HCT116 (cell line): Measurements from ENCODE around the gene MTRFR. TPM values are rescaled to one million over a fixed set of nuclear protein-coding genes. Genes with fewer than 3 reads are reported as not detected.

Experiments used
- ATAC-seq: fragments of 200-7000 bp; cut with Tn5 transposase; 2 replicates; pipeline ENCODE4 v1.9.1; 2020; ENCODE audit warnings: mild to moderate bottlenecking, moderate library complexity
- BruUV-seq: library from RNA; stranded (reverse); fragments of 400-500 nt; replicated peaks from 2 replicates; lab custom pipeline; 2021; lab: Mats Ljungman, UMichigan
- CTCF ChIA-PET: fragments of 300-600 bp; sonication (Branson Sonifier 250); formaldehyde crosslinking; loops from one replicate; lab custom pipeline; 2021; ENCODE audit warnings: antibody characterized with exemption; lab: Charles Lee
- POLR2A ChIA-PET: fragments of 300-600, 350-600 bp; sonication (Branson Sonifier 250); formaldehyde crosslinking; loops from one replicate; lab custom pipeline; 2021; ENCODE audit warnings: antibody characterized with exemption; lab: Charles Lee
- RAD21 ChIA-PET, 2 experiments: fragments of 300-600 bp; sonication (Branson Sonifier 250); formaldehyde crosslinking; loops; one replicate each; lab custom pipeline; 2023; ENCODE audit warnings: low total read pairs in 2 of 2; ENCODE audit not compliant: uncharacterized antibody in 2 of 2, unreplicated experiment in 2 of 2, low non-redundant PET in 1 of 2; lab: Charles Lee
- DNase-seq: peaks from one replicate; pipeline ENCODE4 v3.0.0-alpha.2; 2010; ENCODE audit warnings: low read depth, low spot score
- H2AFZ ChIP-seq: fragments of 200-600 bp; shearing (Covaris generic), sonication (generic); 2 replicates; pipeline ENCODE4 v1.6.1; 2017; ENCODE audit warnings: low read depth, mixed run types, mixed read lengths, antibody characterized with exemption, low read length; ENCODE audit not compliant: poor library complexity, severe bottlenecking
- H3K27ac ChIP-seq: 2 replicates; pipeline ENCODE4 v1.5.1; 2012; ENCODE audit warnings: low read depth, low read length
- H3K27me3 ChIP-seq: fragments of 200-600 bp; sonication (generic); 2 replicates; pipeline ENCODE4 v1.6.1; 2016; ENCODE audit warnings: mixed run types, low read length, mixed read lengths; ENCODE audit not compliant: insufficient read depth
- H3K36me3 ChIP-seq, 2 experiments: fragments of 200-500 bp in 1 of 2; fragments of 200-600 bp in 1 of 2; sonication (Bioruptor generic) in 1 of 2; sonication (generic) in 1 of 2; 2 replicates each; pipeline versions ENCODE4 v1.5.1 to v1.6.1; 2014 to 2016; ENCODE audit warnings: low read length in 2 of 2, inconsistent platforms in 1 of 2, mixed read lengths in 1 of 2, mixed run types in 1 of 2; ENCODE audit not compliant: insufficient read depth in 2 of 2, control insufficient read depth in 1 of 2
- H3K4me1 ChIP-seq, 2 experiments: fragments of 200-600 bp in 1 of 2; sonication (generic) in 1 of 2; 2 replicates each; pipeline versions ENCODE4 v1.5.1 to v1.6.1; 2012 to 2017; ENCODE audit warnings: low read length in 2 of 2, inconsistent platforms in 1 of 2, mild to moderate bottlenecking in 1 of 2, mixed read lengths in 1 of 2, mixed run types in 1 of 2, moderate library complexity in 1 of 2; ENCODE audit not compliant: insufficient read depth in 2 of 2, control insufficient read depth in 1 of 2
- H3K4me2 ChIP-seq: fragments of 200-600 bp; sonication (generic); 2 replicates; pipeline ENCODE4 v1.6.1; 2017; ENCODE audit warnings: mixed run types, low read length, mixed read lengths
- H3K4me3 ChIP-seq, 2 experiments: fragments of 200-600 bp in 1 of 2; sonication (generic) in 1 of 2; replicated peaks in 1 of 2; 2 replicates each; pipeline ENCODE4 v1.5.1; 2011 to 2016; ENCODE audit warnings: low read length in 2 of 2, control low read depth in 1 of 2, low read depth in 1 of 2, mild to moderate bottlenecking in 1 of 2, mixed read lengths in 1 of 2, mixed run types in 1 of 2
- H3K79me2 ChIP-seq: fragments of 200-600 bp; sonication (generic); 2 replicates; pipeline ENCODE4 v1.6.1; 2017; ENCODE audit warnings: mild to moderate bottlenecking, mixed run types, low read length, moderate library complexity, mixed read lengths; ENCODE audit not compliant: insufficient read depth
- H3K9ac ChIP-seq: fragments of 200-600 bp; sonication (generic); 2 replicates; pipeline ENCODE4 v1.6.1; 2016; ENCODE audit warnings: low read length, mixed read lengths
- H3K9me2 ChIP-seq: fragments of 200-600 bp; sonication (generic), shearing (Covaris generic); 2 replicates; pipeline ENCODE4 v1.6.1; 2017; ENCODE audit warnings: mixed run types, mild to moderate bottlenecking, moderate library complexity; ENCODE audit not compliant: insufficient read depth
- H3K9me3 ChIP-seq, 2 experiments: fragments of 200-500 bp in 1 of 2; fragments of 200-600 bp in 1 of 2; sonication (Bioruptor generic) in 1 of 2; sonication (generic) in 1 of 2; 2 replicates each; pipeline ENCODE4 v1.6.1; 2014 to 2017; ENCODE audit warnings: low read length in 2 of 2, mixed read lengths in 2 of 2, inconsistent platforms in 1 of 2, low read depth in 1 of 2, mild to moderate bottlenecking in 1 of 2, mixed run types in 1 of 2, moderate library complexity in 1 of 2; ENCODE audit not compliant: control insufficient read depth in 1 of 2, insufficient read depth in 1 of 2
- H4K20me1 ChIP-seq: fragments of 200-600 bp; sonication (generic), shearing (Covaris generic); 2 replicates; pipeline ENCODE4 v1.6.1; 2017; ENCODE audit warnings: mixed run types, mild to moderate bottlenecking, moderate library complexity; ENCODE audit not compliant: insufficient read depth
- CEBPB ChIP-seq: IDR thresholded peaks from 2 replicates; pipeline ENCODE4 v1.6.1; 2012; ENCODE audit warnings: low read depth
- ELF1 ChIP-seq: IDR thresholded peaks from 2 replicates; pipeline ENCODE4 v1.6.1; 2012; ENCODE audit warnings: low read depth, borderline replicate concordance
- EZH2 ChIP-seq: fragments of 200-600 bp; sonication (generic); IDR thresholded peaks from 2 replicates; pipeline ENCODE4 v1.6.1; 2017; ENCODE audit warnings: antibody characterized with exemption, mixed run types
- EZH2phosphoT487 ChIP-seq: fragments of 200-600 bp; IDR thresholded peaks from 2 replicates; pipeline ENCODE4 v1.6.1; 2018; ENCODE audit warnings: antibody characterized with exemption, borderline replicate concordance
- FOSL1 ChIP-seq: IDR thresholded peaks from 2 replicates; pipeline ENCODE4 v1.6.1; 2012; ENCODE audit warnings: low read depth
- POLR2A ChIP-seq: IDR thresholded peaks from 2 replicates; pipeline ENCODE4 v1.7.0; 2011; ENCODE audit warnings: borderline replicate concordance; ENCODE audit not compliant: insufficient read depth, insufficient read length; ENCODE audit errors: extremely low read depth
- POLR2AphosphoS5 ChIP-seq: IDR thresholded peaks from 2 replicates; pipeline ENCODE4 v1.6.1; 2011; ENCODE audit warnings: mild to moderate bottlenecking, low read depth, low read length, moderate library complexity
- RAD21 ChIP-seq: IDR thresholded peaks from 2 replicates; pipeline ENCODE4 v1.6.1; 2012; ENCODE audit warnings: low read depth, mild to moderate bottlenecking
- SRF ChIP-seq: IDR thresholded peaks from 2 replicates; pipeline ENCODE4 v1.6.1; 2012; ENCODE audit warnings: low read depth
- YY1 ChIP-seq: IDR thresholded peaks from 2 replicates; pipeline ENCODE4 v1.6.1; 2011; ENCODE audit warnings: low read length, low read depth, moderate library complexity, mild to moderate bottlenecking; ENCODE audit not compliant: insufficient replicate concordance; ENCODE audit errors: extremely low read depth
- ZFX ChIP-seq: fragments of 450-650 bp; IDR thresholded peaks from 2 replicates; pipeline ENCODE4 v1.6.1; 2017
- intact Hi-C: fragments of 100-400 bp; cut with micrococcal nuclease; formaldehyde crosslinking; loops from 2 replicates; pipeline ENCODE4 v1.10.0; 2022
- total RNA-seq: library from RNA; stranded (reverse); gene quantifications from one replicate; pipeline ENCODE4 v1.2.1, GENCODE V29; 2021; ENCODE audit not compliant: unreplicated experiment
- TF ChIP-seq, protein P1 (sequence below): IDR thresholded peaks from 2 replicates; pipeline ENCODE4 v1.6.1; 2012; ENCODE audit warnings: low read depth
- TF ChIP-seq, protein P2 (sequence below), 3 experiments: fragments of 200-600 bp in 1 of 3; sonication (generic) in 1 of 3; IDR thresholded peaks in 2 of 3; conservative IDR thresholded peaks in 1 of 3; 2 replicates each; pipeline ENCODE4 v1.5.1; 2012 to 2017; ENCODE audit warnings: low read depth in 2 of 3, low read length in 2 of 3, antibody characterized with exemption in 1 of 3, borderline replicate concordance in 1 of 3, control low read depth in 1 of 3, mild to moderate bottlenecking in 1 of 3, mixed read lengths in 1 of 3, mixed run types in 1 of 3, moderate library complexity in 1 of 3; ENCODE audit not compliant: insufficient read depth in 1 of 3

MTRFR gene
- total RNA-seq, 1 experiment from 2014 or later = 27.0 TPM

GRCh38 chr12:123268850-123269249 lies 35.6 kb downstream of the MTRFR start:
- no peak for DNase-seq
- Histone ChIP-seq H3K27ac (no peak overlapping the region), H3K4me2 (no peak overlapping the region), H3K4me3 (no peak overlapping the region), H3K4me1 (peaks cover 6 to 19% of the 10 kb centered on the region in 2 experiments; a peak in 3 of 4 replicates), H3K27me3 (no peaks in the 10 kb centered on the region), H3K9me3 (no peaks in the 10 kb centered on the region), H3K9ac (no peak overlapping the region), H4K20me1 (no peaks in the 10 kb centered on the region), H3K79me2 (peaks cover 54% of the 10 kb centered on the region), H2AFZ (no peak overlapping the region), H3K9me2 (no peaks in the 10 kb centered on the region), H3K36me3 (peaks cover 3 to 13% of the 10 kb centered on the region in 2 experiments; a peak in 3 of 4 replicates)
- no TSS peak for BruUV-seq
- TF ChIP-seq POLR2A (no peak), CEBPB (no peak)
- no peak for ATAC-seq
- RAD21 ChIA-PET = interaction anchor here in 1 of 2 experiments (0.7 kb wide), 1 partner anchor 1250 kb away, joined by 3 read pairs; no protein-coding TSS in a partner anchor
- CTCF ChIA-PET = no interaction called here
- intact Hi-C loops = no loop called here
- POLR2A ChIA-PET = no interaction called here

GRCh38 chr12:123269395-123269892 lies 36.2 kb downstream of the MTRFR start:
- H4K20me1 ChIP-seq = no peaks in the 10 kb centered on the region
- H3K9me3 ChIP-seq = no peaks in the 10 kb centered on the region
- no peak overlapping the region for H3K27ac ChIP-seq
- no peak overlapping the region for H3K4me3 ChIP-seq
- TF ChIP-seq ELF1 = no peak
- TF ChIP-seq, protein P1, sequence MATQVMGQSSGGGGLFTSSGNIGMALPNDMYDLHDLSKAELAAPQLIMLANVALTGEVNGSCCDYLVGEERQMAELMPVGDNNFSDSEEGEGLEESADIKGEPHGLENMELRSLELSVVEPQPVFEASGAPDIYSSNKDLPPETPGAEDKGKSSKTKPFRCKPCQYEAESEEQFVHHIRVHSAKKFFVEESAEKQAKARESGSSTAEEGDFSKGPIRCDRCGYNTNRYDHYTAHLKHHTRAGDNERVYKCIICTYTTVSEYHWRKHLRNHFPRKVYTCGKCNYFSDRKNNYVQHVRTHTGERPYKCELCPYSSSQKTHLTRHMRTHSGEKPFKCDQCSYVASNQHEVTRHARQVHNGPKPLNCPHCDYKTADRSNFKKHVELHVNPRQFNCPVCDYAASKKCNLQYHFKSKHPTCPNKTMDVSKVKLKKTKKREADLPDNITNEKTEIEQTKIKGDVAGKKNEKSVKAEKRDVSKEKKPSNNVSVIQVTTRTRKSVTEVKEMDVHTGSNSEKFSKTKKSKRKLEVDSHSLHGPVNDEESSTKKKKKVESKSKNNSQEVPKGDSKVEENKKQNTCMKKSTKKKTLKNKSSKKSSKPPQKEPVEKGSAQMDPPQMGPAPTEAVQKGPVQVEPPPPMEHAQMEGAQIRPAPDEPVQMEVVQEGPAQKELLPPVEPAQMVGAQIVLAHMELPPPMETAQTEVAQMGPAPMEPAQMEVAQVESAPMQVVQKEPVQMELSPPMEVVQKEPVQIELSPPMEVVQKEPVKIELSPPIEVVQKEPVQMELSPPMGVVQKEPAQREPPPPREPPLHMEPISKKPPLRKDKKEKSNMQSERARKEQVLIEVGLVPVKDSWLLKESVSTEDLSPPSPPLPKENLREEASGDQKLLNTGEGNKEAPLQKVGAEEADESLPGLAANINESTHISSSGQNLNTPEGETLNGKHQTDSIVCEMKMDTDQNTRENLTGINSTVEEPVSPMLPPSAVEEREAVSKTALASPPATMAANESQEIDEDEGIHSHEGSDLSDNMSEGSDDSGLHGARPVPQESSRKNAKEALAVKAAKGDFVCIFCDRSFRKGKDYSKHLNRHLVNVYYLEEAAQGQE = no peak
- no peak for TF ChIP-seq EZH2
- TF ChIP-seq YY1 = no peak
- TF ChIP-seq POLR2A = no peak
- TF ChIP-seq POLR2AphosphoS5 = no peak
- TF ChIP-seq FOSL1 = no peak
- no peak for TF ChIP-seq ZFX
- TF ChIP-seq EZH2phosphoT487 = no peak
- no peak for TF ChIP-seq SRF
- TF ChIP-seq, protein P2, sequence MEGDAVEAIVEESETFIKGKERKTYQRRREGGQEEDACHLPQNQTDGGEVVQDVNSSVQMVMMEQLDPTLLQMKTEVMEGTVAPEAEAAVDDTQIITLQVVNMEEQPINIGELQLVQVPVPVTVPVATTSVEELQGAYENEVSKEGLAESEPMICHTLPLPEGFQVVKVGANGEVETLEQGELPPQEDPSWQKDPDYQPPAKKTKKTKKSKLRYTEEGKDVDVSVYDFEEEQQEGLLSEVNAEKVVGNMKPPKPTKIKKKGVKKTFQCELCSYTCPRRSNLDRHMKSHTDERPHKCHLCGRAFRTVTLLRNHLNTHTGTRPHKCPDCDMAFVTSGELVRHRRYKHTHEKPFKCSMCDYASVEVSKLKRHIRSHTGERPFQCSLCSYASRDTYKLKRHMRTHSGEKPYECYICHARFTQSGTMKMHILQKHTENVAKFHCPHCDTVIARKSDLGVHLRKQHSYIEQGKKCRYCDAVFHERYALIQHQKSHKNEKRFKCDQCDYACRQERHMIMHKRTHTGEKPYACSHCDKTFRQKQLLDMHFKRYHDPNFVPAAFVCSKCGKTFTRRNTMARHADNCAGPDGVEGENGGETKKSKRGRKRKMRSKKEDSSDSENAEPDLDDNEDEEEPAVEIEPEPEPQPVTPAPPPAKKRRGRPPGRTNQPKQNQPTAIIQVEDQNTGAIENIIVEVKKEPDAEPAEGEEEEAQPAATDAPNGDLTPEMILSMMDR (IDR thresholded peaks at IDR 0.05 in 2 of 3, conservative IDR thresholded peaks at IDR 0.05 in 1 of 3; ENCODE audit: borderline replicate concordance in 1 of 3, insufficient read depth in 1 of 3, low read depth in 2 of 3, low read length in 2 of 3) = no peak
- no peak for TF ChIP-seq CEBPB
- no peak for TF ChIP-seq RAD21
- CTCF ChIA-PET = no interaction called here
- peaks cover 6 to 19% of the 10 kb centered on the region in 2 experiments; a peak in 3 of 4 replicates for H3K4me1 ChIP-seq
- peaks cover 3 to 12% of the 10 kb centered on the region in 2 experiments; a peak in 3 of 4 replicates for H3K36me3 ChIP-seq
- no peak for ATAC-seq
- H3K9ac ChIP-seq = no peak overlapping the region; the same call in 1 of the 2 replicates
- H3K9me2 ChIP-seq = no peaks in the 10 kb centered on the region
- POLR2A ChIA-PET = no interaction called here
- DNase-seq = no peak
- RAD21 ChIA-PET = no interaction called here
- H3K27me3 ChIP-seq = no peaks in the 10 kb centered on the region
- H2AFZ ChIP-seq = no peak overlapping the region
- peaks cover 53% of the 10 kb centered on the region for H3K79me2 ChIP-seq
- no TSS peak for BruUV-seq
- peak overlapping the region; percentile 79 for H3K4me2 ChIP-seq
- intact Hi-C loops = no loop called here
